Hepatocyte (in vitro differentiated cells): ENCODE data around the gene ELK3. TPM values are rescaled to one million over a fixed set of nuclear protein-coding genes. Genes with fewer than 3 reads are reported as not detected.
"Not testable (repeated sequence)": the region's sequence is repeated elsewhere in the genome, so short reads cannot be mapped to it uniquely, and the experiment has no call there.

Experiments used
- DNase-seq: peaks from one replicate; pipeline ENCODE4 v3.0.0-alpha.2; 2016; ENCODE audit warnings: low spot score
- H2AFZ ChIP-seq: fragments of 200-600 bp; sonication (generic); 2 replicates; pipeline ENCODE4 v1.6.0; 2016; ENCODE audit warnings: antibody characterized with exemption, mild to moderate bottlenecking
- H3K27ac ChIP-seq: fragments of 200-600 bp; sonication (generic); 2 replicates; pipeline ENCODE4 v1.5.1; 2016; ENCODE audit warnings: mild to moderate bottlenecking
- H3K27me3 ChIP-seq: fragments of 200-600 bp; sonication (generic); 2 replicates; pipeline ENCODE4 v1.6.1; 2016
- H3K36me3 ChIP-seq: fragments of 200-600 bp; sonication (generic); replicated peaks from 2 replicates; pipeline ENCODE4 v1.5.1; 2016; ENCODE audit warnings: low read depth; ENCODE audit not compliant: insufficient read depth
- H3K4me1 ChIP-seq: fragments of 200-600 bp; sonication (generic); 2 replicates; pipeline ENCODE4 v1.5.1; 2016; ENCODE audit warnings: mild to moderate bottlenecking, moderate library complexity; ENCODE audit not compliant: insufficient read depth
- H3K4me2 ChIP-seq: fragments of 200-600 bp; sonication (generic); 2 replicates; pipeline ENCODE4 v1.6.0; 2016
- H3K4me3 ChIP-seq: fragments of 200-600 bp; sonication (generic); 2 replicates; pipeline ENCODE4 v1.5.1; 2016; ENCODE audit warnings: mild to moderate bottlenecking
- H3K79me2 ChIP-seq: fragments of 200-600 bp; sonication (generic); 2 replicates; pipeline ENCODE4 v1.6.0; 2017; ENCODE audit warnings: mild to moderate bottlenecking
- H3K9me2 ChIP-seq: fragments of 200-600 bp; sonication (generic); replicated peaks from 2 replicates; pipeline ENCODE4 v1.6.0; 2017; ENCODE audit warnings: mild to moderate bottlenecking; ENCODE audit not compliant: insufficient read depth
- H3K9me3 ChIP-seq: fragments of 200-600 bp; sonication (generic); 2 replicates; pipeline ENCODE4 v1.5.1; 2016; ENCODE audit warnings: low read depth, mild to moderate bottlenecking
- H4K20me1 ChIP-seq: fragments of 200-600 bp; sonication (generic); 2 replicates; pipeline ENCODE4 v1.6.0; 2016; ENCODE audit warnings: mild to moderate bottlenecking; ENCODE audit not compliant: insufficient read depth, poor library complexity, severe bottlenecking
- CTCF ChIP-seq: fragments of 200-600 bp; sonication (generic); IDR thresholded peaks from 2 replicates; pipeline ENCODE4 v1.5.1; 2016; ENCODE audit warnings: antibody characterized with exemption, mild to moderate bottlenecking; ENCODE audit not compliant: poor library complexity
- EZH2 ChIP-seq: fragments of 200-600 bp; sonication (generic); IDR thresholded peaks from 2 replicates; pipeline ENCODE4 v1.6.1; 2016; ENCODE audit warnings: antibody characterized with exemption, mild to moderate bottlenecking, borderline replicate concordance
- EZH2phosphoT487 ChIP-seq: fragments of 200-600 bp; sonication (generic); IDR thresholded peaks from one replicate; pipeline ENCODE4 v1.6.1; 2018; ENCODE audit warnings: antibody characterized with exemption, mild to moderate bottlenecking, low read depth, moderate library complexity; ENCODE audit not compliant: unreplicated experiment, severe bottlenecking
- WGBS: methylation state at CpG from one replicate; pipeline ENCODE4 v1.1.6; 2016; ENCODE audit warnings: low lambda C conversion rate; ENCODE audit errors: missing lambda C conversion rate; 5-methylcytosine and 5-hydroxymethylcytosine counted together
- polyA plus RNA-seq: library from polyadenylated mRNA; unstranded; fragments of >200 nt; fragmentation: Nextera tagmentation; extraction: Ambion mirVana; gene quantifications from 2 replicates; pipeline ENCODE4 v1.2.1, GENCODE V29; 2016
- total RNA-seq: library from RNA; depleted of rRNA; stranded (reverse); fragments of >200 nt; gene quantifications from 2 replicates; pipeline ENCODE4 v1.2.3, GENCODE V29; 2014

Gene ELK3
- total and polyA plus RNA-seq, 2 experiments from 2014 or later = 12.1 to 12.9 TPM

DNA sequence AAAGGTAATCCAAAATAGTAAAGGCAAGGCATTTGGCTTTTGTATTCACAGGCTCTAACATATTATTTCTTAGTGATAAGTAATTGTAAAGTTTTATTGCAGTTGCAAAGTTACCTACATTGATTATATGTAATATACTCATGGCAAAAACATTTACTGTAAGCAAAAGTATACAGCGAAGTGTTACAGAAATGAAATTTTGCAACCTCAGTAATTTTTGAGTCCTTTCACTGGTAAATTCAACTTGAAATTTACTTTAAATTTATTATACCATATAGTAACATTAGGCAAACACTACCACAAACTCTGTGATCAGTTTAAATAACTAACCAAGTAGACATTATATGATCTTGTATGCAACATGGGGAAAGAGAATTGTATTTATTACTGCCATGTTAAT lies 117.0 kb downstream of the ELK3 start:
- H3K4me3 ChIP-seq = no peak overlapping the region
- no peaks in the 10 kb centered on the region for H4K20me1 ChIP-seq
- no peak overlapping the region for H3K27ac ChIP-seq
- WGBS = 97% methylated on average over 1 of the region's 1 CpG
- H3K9me2 ChIP-seq = no peaks in the 10 kb centered on the region
- no peak overlapping the region for H2AFZ ChIP-seq
- H3K4me1 ChIP-seq = no peaks in the 10 kb centered on the region
- no peak for DNase-seq
- TF ChIP-seq EZH2phosphoT487 (no peak), EZH2 (no peak), CTCF (no peak)
- no peaks in the 10 kb centered on the region for H3K9me3 ChIP-seq
- H3K4me2 ChIP-seq = no peak overlapping the region
- peaks cover 17% of the 10 kb centered on the region for H3K79me2 ChIP-seq
- no peaks in the 10 kb centered on the region for H3K36me3 ChIP-seq
- H3K27me3 ChIP-seq = no peaks in the 10 kb centered on the region

DNA sequence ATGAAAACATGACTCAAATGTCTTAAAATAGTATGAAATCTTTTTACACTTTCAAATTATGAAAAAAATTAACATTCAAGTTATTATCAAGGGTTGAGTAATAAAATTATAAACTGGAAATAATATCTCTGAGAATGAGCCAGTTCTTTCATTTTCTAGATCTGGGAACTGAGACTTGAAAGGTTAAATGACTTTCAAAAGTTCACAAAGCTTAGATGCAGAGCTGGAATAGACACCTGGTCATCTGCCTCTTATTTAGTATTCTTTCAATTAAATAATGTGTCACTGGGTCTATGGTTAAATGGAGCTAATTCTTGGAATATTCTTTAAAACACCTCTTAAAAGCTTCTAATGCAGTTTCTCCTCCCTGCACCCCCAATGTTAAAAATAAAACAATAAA lies 119.4 kb downstream of the ELK3 start:
- H3K4me2 ChIP-seq = no peak overlapping the region
- no peak for TF ChIP-seq EZH2phosphoT487

GRCh38 chr12:96314723-96315122 lies 120.5 kb downstream of the ELK3 start:
- H3K36me3 ChIP-seq = no peaks in the 10 kb centered on the region
- H3K9me3 ChIP-seq = no peaks in the 10 kb centered on the region
- no peaks in the 10 kb centered on the region for H3K9me2 ChIP-seq
- no peak overlapping the region for H3K4me2 ChIP-seq
- peaks cover 15% of the 10 kb centered on the region for H3K79me2 ChIP-seq
- no peak for DNase-seq
- 93% methylated on average over 2 of the region's 2 CpGs for whole genome bisulfite sequencing
- H3K4me1 ChIP-seq = no peaks in the 10 kb centered on the region
- H2AFZ ChIP-seq = no peak overlapping the region
- no peak overlapping the region for H3K27ac ChIP-seq
- H3K27me3 ChIP-seq = no peaks in the 10 kb centered on the region
- TF ChIP-seq EZH2phosphoT487 (no peak), CTCF (no peak), EZH2 (no peak)
- no peak overlapping the region for H3K4me3 ChIP-seq
- no peaks in the 10 kb centered on the region for H4K20me1 ChIP-seq

More for the DNA sequence above, 119.4 kb downstream of the ELK3 start:
- no peaks in the 10 kb centered on the region for H4K20me1 ChIP-seq
- H3K27me3 ChIP-seq = no peaks in the 10 kb centered on the region
- no peaks in the 10 kb centered on the region for H3K4me1 ChIP-seq
- no peaks in the 10 kb centered on the region for H3K9me3 ChIP-seq
- H3K4me3 ChIP-seq = no peak overlapping the region
- H3K79me2 ChIP-seq = peaks cover 15% of the 10 kb centered on the region
- H3K27ac ChIP-seq = no peak overlapping the region
- no peaks in the 10 kb centered on the region for H3K36me3 ChIP-seq
- no peak overlapping the region for H2AFZ ChIP-seq
- no peak for DNase-seq
- no peaks in the 10 kb centered on the region for H3K9me2 ChIP-seq

- H4K20me1 ChIP-seq, H3K9me3 ChIP-seq, H3K4me1 ChIP-seq, H3K79me2 ChIP-seq, H3K9me2 ChIP-seq, H3K27me3 ChIP-seq, H3K36me3 ChIP-seq: not testable (repeated sequence)
- H3K27ac ChIP-seq = peak overlapping the region; percentile 84
- H3K4me3 ChIP-seq = peak overlapping the region; percentile 16
- DNase-seq = peak; percentile 11
- H2AFZ ChIP-seq = peak overlapping the region; percentile 83
- peak overlapping the region; percentile 71 for H3K4me2 ChIP-seq
- 18% methylated on average over 28 of the region's 33 CpGs for WGBS
These were observed 121.7 kb downstream of the ELK3 start for GRCh38 chr12:96315741-96316481.

GRCh38 chr12:96317801-96318200 lies 123.6 kb downstream of the ELK3 start:
- not testable (repeated sequence) for H3K27ac ChIP-seq, H3K36me3 ChIP-seq, H3K4me1 ChIP-seq, H3K27me3 ChIP-seq, DNase-seq, H3K4me2 ChIP-seq, H3K9me2 ChIP-seq, H3K4me3 ChIP-seq, H3K9me3 ChIP-seq, H2AFZ ChIP-seq, H4K20me1 ChIP-seq
- H3K79me2 ChIP-seq = peaks cover 13% of the 10 kb centered on the region
- WGBS = 97% methylated on average over 2 of the region's 2 CpGs
